ENCODE results near the gene PSENEN.
A peak's percentile ranks its signal among the peaks of the same experiment; 100 is the strongest.

PSENEN gene

DNA sequence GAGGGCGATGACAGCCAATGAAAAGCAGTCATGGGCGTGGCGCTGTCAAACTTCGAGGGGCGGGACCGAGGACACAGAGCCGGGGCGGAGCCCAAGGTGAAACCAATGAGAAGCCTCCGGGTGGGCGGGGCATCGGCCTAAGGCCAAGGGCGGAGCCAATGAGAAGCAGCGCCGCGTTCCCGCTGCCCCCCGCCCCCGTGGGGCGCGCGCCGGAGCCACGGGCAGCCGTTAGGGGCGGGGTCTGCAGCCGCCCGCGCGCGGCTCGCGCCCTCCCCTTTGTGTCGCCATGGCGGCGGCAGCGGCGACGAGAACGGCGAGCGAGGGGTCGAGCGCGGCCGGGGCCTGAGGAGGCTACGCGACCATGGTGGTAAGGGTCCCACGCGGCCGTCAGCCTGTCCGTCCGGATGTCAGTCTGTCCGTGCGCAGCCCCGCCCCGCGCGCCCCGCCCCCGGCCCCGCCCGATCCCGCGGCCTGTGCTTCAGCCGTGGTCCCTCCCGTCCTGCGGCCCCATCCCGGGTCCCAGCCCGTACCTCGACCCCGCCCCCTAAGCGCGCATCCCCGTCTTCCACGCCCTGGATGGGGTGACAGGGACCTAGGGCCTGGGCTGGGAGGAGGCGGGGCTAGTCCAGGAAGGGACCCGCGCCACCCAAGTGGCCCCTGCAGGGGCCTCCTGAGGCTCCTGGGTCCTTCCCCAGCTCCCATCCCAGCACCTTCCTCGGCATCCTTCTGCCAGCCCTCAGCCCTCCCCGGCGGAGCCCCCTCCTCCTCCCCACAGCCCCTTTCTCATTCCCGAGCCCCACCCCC, 30.0 kb downstream of the PSENEN start, which contains the start of gene ARHGAP33:
TSS of gene ARHGAP33 (plus strand) at position 267 of the 804 bp plus-strand sequence. CDS start at position 362, 95 bp downstream.
- no peak for TF ChIP-seq CTCF (IDR thresholded peaks at IDR 0.05; ENCODE audit: low read depth, low read length)
- peak within 1 kb of the TSS; percentile 68 to 70 for H3K4me3 ChIP-seq (replicated peaks in 1 of 2; ENCODE audit: low read depth in 2 of 2, low read length in 2 of 2)
- peak; percentile 96 for DNase-seq (ENCODE audit: low read depth in 2 of 2)

- H3K4me3 ChIP-seq (replicated peaks in 1 of 2; ENCODE audit: low read depth in 2 of 2, low read length in 2 of 2): peak overlapping the region; percentile 68 to 70
- TF ChIP-seq CTCF (IDR thresholded peaks at IDR 0.05; ENCODE audit: low read depth, low read length): no peak
- no peak for DNase-seq (ENCODE audit: low read depth in 2 of 2)
Observed at GRCh38 chr19:35776102-35776788, 30.8 kb downstream of the PSENEN start.

DNA sequence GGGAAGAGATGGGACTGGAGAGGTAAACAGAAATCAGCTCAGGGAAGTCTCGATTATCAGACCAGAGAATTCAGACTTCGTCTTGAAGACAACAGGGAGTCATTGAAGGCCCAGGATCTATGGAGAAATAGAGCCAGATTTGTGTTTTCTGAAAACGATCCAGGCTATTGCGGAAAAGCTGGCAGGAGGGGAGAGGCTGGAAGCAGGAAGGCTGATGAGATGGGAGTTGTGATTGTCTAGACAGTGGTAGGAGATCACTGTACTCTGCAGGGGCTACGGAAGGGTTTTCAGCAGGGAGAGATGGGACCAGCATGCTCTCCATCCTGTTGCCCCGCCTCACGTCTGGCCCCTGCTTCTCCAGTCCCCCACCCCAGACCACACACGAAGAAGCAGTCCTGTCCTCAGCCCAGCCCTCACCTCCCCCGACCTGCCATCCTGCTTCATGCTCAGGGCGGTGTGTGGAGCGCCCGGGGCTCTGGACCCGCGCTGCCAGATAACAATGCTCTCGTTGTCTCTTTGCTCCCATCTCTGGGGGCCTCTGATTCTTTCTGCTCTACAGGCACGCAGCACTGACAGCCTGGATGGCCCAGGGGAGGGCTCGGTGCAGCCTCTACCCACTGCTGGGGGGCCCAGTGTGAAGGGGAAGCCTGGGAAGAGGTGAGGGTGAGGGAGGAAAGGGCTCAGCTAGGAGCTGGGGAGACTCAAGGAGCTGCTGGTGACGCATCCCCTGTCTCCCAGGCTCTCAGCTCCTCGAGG, 31.8 kb downstream of the PSENEN start:
- peak in 1 of 2 donors; percentile 8 for DNase-seq (ENCODE audit: low read depth in 2 of 2)
- no peak overlapping the region for H3K4me3 ChIP-seq (replicated peaks in 1 of 2; ENCODE audit: low read depth in 2 of 2, low read length in 2 of 2)
- TF ChIP-seq CTCF (IDR thresholded peaks at IDR 0.05; ENCODE audit: low read depth, low read length): no peak

DNA sequence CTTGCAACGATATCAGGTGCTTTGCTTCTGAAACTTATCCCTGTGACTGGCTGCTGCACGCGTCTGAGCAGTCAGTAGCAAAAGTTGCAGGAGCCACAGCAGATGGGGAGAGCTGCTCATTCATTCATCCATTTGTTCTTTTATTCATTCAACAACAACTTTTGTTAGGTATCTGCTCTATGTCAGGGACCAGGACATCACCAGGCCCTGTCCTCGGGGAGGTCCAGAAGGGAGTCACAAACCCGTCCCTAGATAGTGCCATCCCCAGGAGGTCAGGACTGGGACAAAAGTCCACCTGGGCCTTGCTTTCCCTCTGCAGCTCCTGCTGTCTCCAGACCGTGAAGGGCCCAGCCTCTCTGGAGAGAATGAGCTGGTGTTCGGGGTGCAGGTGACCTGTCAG, 32.5 kb downstream of the PSENEN start:
- no peak for TF ChIP-seq CTCF (IDR thresholded peaks at IDR 0.05; ENCODE audit: low read depth, low read length)
- no peak overlapping the region for H3K4me3 ChIP-seq (replicated peaks in 1 of 2; ENCODE audit: low read depth in 2 of 2, low read length in 2 of 2)
- DNase-seq (ENCODE audit: low read depth in 2 of 2): no peak

- no peak overlapping the region for H3K4me3 ChIP-seq (replicated peaks in 1 of 2; ENCODE audit: low read depth in 2 of 2, low read length in 2 of 2)
- DNase-seq (ENCODE audit: low read depth in 2 of 2): no peak
- TF ChIP-seq CTCF (IDR thresholded peaks at IDR 0.05; ENCODE audit: low read depth, low read length): no peak
Observed at GRCh38 chr19:35779033-35779432, 33.6 kb downstream of the PSENEN start.

DNA sequence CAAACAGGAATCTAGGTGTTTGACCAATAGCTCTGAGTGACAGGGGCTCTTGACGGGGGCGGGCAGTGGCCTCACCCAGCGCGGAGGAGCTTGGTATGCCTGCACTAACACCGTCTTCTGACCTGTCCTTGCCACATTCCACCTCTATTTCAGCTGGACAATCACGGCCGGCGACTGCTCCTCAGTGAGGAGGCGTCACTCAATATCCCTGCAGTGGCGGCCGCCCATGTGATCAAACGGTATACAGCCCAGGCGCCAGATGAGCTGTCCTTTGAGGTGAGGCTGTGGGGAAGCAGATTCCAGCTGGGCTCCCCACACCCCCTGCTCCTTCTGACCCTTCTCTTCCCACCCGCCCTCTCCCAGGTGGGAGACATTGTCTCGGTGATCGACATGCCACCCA, 34.6 kb downstream of the PSENEN start:
- TF ChIP-seq CTCF (IDR thresholded peaks at IDR 0.05; ENCODE audit: low read depth, low read length): no peak
- H3K4me3 ChIP-seq (replicated peaks in 1 of 2; ENCODE audit: low read depth in 2 of 2, low read length in 2 of 2): no peak overlapping the region
- no peak for DNase-seq (ENCODE audit: low read depth in 2 of 2)

Data from cardiac fibroblast (primary cell).